Choroid plexus epithelial cell (primary cell): ENCODE measurements around the gene NKX1-1.

Experiments
- DNase-seq: peaks from one replicate; pipeline ENCODE4 v3.0.0-alpha.2; 2010; ENCODE audit warnings: low read depth
- H3K4me3 ChIP-seq: 2 replicates; pipeline ENCODE4 v1.5.1; 2011; ENCODE audit warnings: low read depth, mild to moderate bottlenecking, control low read depth, low read length, moderate library complexity
- CTCF ChIP-seq: conservative IDR thresholded peaks from 2 replicates; pipeline ENCODE4 v1.5.1; 2011; ENCODE audit warnings: low read depth, mild to moderate bottlenecking, control low read depth, inconsistent platforms, low read length, moderate library complexity

NKX1-1 gene

DNA sequence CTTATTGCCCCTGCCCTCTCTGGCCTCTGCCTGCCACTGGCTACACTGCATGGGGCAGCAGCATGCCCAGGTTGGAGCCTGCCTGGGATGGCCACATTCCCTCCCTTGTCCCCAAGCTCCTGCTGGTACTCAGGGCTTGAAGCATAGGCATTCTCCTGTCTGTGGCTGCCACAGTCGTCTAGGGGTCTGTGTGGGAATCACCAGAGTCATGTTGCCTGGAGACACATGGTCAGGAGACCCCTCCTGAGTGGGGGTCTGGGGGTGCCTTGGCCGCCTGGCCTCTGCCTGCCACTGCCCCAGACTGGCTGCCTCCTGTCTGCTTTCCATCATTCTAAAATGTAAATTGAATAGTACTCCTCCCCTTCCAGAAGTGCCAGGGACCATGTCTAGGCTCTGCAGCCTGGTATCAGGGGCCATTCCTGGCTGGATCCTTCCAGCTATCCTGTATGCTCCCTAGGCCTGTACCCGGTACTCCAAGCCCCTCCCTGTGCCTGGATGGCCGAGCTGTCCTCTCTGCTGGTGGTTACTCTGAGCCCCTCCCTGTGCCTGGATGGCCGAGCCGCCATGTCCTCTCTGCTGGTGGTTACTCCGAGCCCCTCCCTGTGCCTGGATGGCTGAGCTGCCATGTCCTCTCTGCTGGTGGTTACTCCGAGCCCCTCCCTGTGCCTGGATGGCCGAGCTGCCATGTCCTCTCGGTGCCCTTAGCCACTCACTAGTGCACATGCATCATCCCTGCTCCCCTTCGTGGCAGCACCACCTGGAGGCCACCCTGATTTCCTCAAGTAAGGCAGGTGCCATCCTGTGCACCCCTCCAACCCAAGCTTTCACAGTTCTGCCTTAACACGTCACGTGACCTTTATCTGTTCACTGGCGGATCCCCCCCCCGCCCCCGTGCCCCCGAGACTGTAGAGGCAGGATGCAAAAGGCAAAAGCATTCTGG lies 5.5 kb upstream of the NKX1-1 start:
- DNase-seq = no peak
- no peak for TF ChIP-seq CTCF
- no peak overlapping the region for H3K4me3 ChIP-seq

GRCh38 chr4:1410491-1411325 lies 4.5 kb upstream of the NKX1-1 start:
- no peak for TF ChIP-seq CTCF
- no peak overlapping the region for H3K4me3 ChIP-seq
- DNase-seq = peak; percentile 54

- no peak for DNase-seq
- TF ChIP-seq CTCF = no peak
- no peak overlapping the region for H3K4me3 ChIP-seq
These were observed 3.5 kb upstream of the NKX1-1 start for GRCh38 chr4:1409491-1410425.

- no peak for TF ChIP-seq CTCF
- no peak for DNase-seq
- H3K4me3 ChIP-seq = no peak overlapping the region
These were observed 2.8 kb upstream of the NKX1-1 start for GRCh38 chr4:1409079-1409478.

GRCh38 chr4:1408418-1408817 lies 2.2 kb upstream of the NKX1-1 start:
- no peak for TF ChIP-seq CTCF
- DNase-seq = no peak
- H3K4me3 ChIP-seq = no peak overlapping the region

DNA sequence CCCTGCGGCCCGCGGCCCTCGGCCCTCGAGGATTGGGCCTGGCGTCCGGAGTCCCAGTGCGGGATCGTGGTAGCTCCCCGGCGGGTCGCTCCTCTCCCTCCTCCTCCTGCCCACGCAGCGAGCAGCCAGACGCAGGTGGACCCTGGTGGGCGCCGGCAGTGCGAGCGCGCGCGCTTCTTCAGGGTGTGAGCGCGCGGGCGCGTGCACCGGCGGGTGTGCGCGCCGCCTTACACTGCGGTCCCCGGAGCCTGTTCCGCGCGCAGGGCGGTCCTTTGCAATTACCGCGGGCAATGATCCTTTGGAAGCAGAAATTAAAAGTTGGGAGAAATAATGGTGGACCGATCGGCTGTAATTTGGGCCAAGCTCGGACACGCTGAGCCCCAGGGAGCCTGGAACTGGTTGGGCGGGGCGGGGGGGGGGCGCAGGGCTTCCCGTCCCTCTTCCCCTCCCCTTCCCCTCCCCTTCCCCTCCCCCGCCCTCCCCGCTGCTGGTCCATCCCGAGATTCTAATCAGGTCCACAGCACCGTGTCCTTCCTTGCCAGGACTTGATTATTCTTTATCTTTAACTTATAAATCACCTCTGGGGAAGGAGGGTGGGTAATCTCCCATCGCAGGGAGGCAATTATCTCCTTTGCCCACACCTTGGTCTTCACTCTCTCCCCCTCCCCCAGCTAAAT lies 1.6 kb upstream of the NKX1-1 start:
- DNase-seq = no peak
- H3K4me3 ChIP-seq = no peak overlapping the region
- TF ChIP-seq CTCF = no peak
